BJ (cell line): ENCODE results near the gene ANKRD65. TPM values are rescaled to one million over a fixed set of nuclear protein-coding genes. Genes with fewer than 3 reads are reported as not detected.
"Not testable (repeated sequence)": the region's sequence is repeated elsewhere in the genome, so short reads cannot be mapped to it uniquely, and the experiment has no call there.

Source experiments
- CTCF ChIA-PET: fragments of 350-600 bp; formaldehyde crosslinking; extraction: SDS; loops from one replicate; lab custom pipeline; 2021; ENCODE audit warnings: antibody characterized with exemption, inconsistent platforms; lab: Yijun Ruan, JAX
- POLR2A ChIA-PET: fragments of 300-600 bp; sonication (Branson Sonifier 250); formaldehyde crosslinking; extraction: SDS; loops from one replicate; lab custom pipeline; 2021; ENCODE audit warnings: antibody characterized with exemption; lab: Charles Lee
- DNase-seq: peaks from one replicate; pipeline ENCODE4 v3.0.0-alpha.2; 2011; ENCODE audit warnings: low read depth
- H3K27me3 ChIP-seq: 2 replicates; pipeline ENCODE4 v1.6.0; 2011; ENCODE audit warnings: low read length; ENCODE audit not compliant: control insufficient read depth, insufficient read depth
- H3K36me3 ChIP-seq: 2 replicates; pipeline ENCODE4 v1.5.1; 2011; ENCODE audit warnings: low read length; ENCODE audit not compliant: control insufficient read depth, insufficient read depth
- H3K4me3 ChIP-seq: 2 replicates; pipeline ENCODE4 v1.5.1; 2011; ENCODE audit warnings: low read depth, mild to moderate bottlenecking, control low read depth, low read length
- CTCF ChIP-seq: IDR thresholded peaks from 2 replicates; pipeline ENCODE4 v1.5.1; 2011; ENCODE audit warnings: low read depth, mild to moderate bottlenecking, control low read depth, inconsistent platforms, low read length, moderate library complexity; ENCODE audit not compliant: insufficient read depth
- polyA plus RNA-seq: library from polyadenylated mRNA; depleted of rRNA; stranded (reverse); fragments of >200 nt; gene quantifications from 2 replicates; pipeline ENCODE4 v1.2.3, GENCODE V29; 2011

The ANKRD65 gene
- polyA plus RNA-seq, 1 experiment, result 0.43 TPM

GRCh38 chr1:1452882-1453281 is 31.8 kb upstream of the ANKRD65 start:
- ChIA-PET POLR2A (no interaction called here), CTCF (interaction anchor here (5.1 kb wide), 1 partner anchor 12 kb away, joined by 25 read pairs; no protein-coding TSS in a partner anchor)
- Histone ChIP-seq H3K4me3 (no peak overlapping the region), H3K36me3 (no peaks in the 10 kb centered on the region), H3K27me3 (no peaks in the 10 kb centered on the region; the same call in 1 of the 2 replicates)
- no peak for DNase-seq
- no peak for TF ChIP-seq CTCF

DNA sequence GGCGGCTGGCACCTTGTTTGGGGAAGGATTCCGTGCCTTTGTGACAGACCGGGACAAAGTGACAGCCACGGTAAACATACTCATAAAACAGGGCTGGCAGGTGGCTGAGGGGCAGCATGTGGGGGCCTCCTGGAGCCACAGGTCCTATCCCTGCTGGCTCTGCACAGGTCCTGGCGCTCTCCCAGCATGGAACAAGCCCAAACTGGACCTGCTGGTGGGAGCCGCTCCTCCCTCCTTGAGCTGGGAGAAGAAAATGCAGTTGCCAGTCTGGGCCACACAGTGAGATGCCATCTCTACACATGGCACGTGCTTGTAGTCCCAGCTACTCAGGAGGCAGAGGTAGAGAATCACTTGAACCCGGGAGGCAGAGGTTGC is 31.3 kb upstream of the ANKRD65 start:
- H3K36me3 ChIP-seq, H3K4me3 ChIP-seq, POLR2A ChIA-PET, H3K27me3 ChIP-seq, DNase-seq: not testable (repeated sequence)
- CTCF ChIA-PET, result interaction anchor here (5.1 kb wide), 1 partner anchor 11 kb away, joined by 25 read pairs; no protein-coding TSS in a partner anchor

GRCh38 chr1:1451696-1452364 is 30.8 kb upstream of the ANKRD65 start:
- Histone ChIP-seq H3K36me3 (no peaks in the 10 kb centered on the region), H3K27me3 (no peaks in the 10 kb centered on the region; the same call in 1 of the 2 replicates), H3K4me3 (no peak overlapping the region)
- no peak for TF ChIP-seq CTCF
- DNase-seq, result no peak
- ChIA-PET POLR2A (no interaction called here), CTCF (interaction anchor here (2.2 to 5.1 kb wide), 2 partner anchors 10 to 22 kb away, joined by 4 to 25 read pairs; no protein-coding TSS in a partner anchor)

DNA sequence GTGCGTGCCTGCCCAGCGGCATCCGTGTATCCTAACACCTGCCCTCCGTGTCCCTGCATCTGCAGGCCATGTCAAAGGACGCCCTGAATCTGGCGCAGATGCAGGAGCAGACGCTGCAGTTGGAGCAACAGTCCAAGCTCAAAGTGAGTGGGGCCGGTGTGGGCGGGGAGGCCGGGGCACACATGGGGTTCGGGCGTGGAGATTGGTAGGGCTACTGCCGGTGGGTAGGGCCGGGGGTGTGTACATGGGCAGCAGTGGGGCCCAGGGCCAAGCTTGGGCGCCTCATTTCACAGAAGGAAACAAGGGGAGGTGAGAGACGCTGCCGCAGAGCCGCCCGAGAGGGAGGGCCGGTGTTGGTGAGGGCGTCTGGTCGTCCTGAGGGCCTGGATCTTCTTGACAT is 29.5 kb upstream of the ANKRD65 start:
- H3K4me3 ChIP-seq, DNase-seq, H3K36me3 ChIP-seq, H3K27me3 ChIP-seq, POLR2A ChIA-PET: not testable (repeated sequence)
- CTCF ChIA-PET, result interaction anchor here (2.2 to 5.1 kb wide), 2 partner anchors 9 to 21 kb away, joined by 4 to 25 read pairs; no protein-coding TSS in a partner anchor

- Histone ChIP-seq H3K27me3 (no peaks in the 10 kb centered on the region; the same call in 1 of the 2 replicates), H3K36me3 (no peaks in the 10 kb centered on the region), H3K4me3 (no peak within 1 kb of the TSS)
- ChIA-PET POLR2A (no interaction called here), CTCF (interaction anchor here (2.2 to 5.1 kb wide), 2 partner anchors 8 to 19 kb away, joined by 4 to 25 read pairs; no protein-coding TSS in a partner anchor)
- TF ChIP-seq CTCF, result no peak
- no peak for DNase-seq
Measured at GRCh38 chr1:1449099-1449739, 28.1 kb upstream of the ANKRD65 start, which contains the start of gene ATAD3C. Gene ATAD3C, plus strand, starts transcription at chr1:1449689. Its CDS starts 995 bp downstream, at chr1:1450684.

- H3K36me3 ChIP-seq, H3K4me3 ChIP-seq, POLR2A ChIA-PET, CTCF ChIA-PET, H3K27me3 ChIP-seq, DNase-seq: not testable (repeated sequence)
Measured at GRCh38 chr1:1446631-1447030, 25.6 kb upstream of the ANKRD65 start.
